Medulla oblongata (tissue), 1 donor: ENCODE results near the gene CIRBP.
A peak's percentile ranks its signal among the peaks of the same experiment; 100 is the strongest.

ENCODE experiments used
- DNase-seq: peaks from one replicate; pipeline ENCODE4 v3.0.0-alpha.2; 2015; ENCODE audit errors: extremely low spot score

CIRBP gene

DNA sequence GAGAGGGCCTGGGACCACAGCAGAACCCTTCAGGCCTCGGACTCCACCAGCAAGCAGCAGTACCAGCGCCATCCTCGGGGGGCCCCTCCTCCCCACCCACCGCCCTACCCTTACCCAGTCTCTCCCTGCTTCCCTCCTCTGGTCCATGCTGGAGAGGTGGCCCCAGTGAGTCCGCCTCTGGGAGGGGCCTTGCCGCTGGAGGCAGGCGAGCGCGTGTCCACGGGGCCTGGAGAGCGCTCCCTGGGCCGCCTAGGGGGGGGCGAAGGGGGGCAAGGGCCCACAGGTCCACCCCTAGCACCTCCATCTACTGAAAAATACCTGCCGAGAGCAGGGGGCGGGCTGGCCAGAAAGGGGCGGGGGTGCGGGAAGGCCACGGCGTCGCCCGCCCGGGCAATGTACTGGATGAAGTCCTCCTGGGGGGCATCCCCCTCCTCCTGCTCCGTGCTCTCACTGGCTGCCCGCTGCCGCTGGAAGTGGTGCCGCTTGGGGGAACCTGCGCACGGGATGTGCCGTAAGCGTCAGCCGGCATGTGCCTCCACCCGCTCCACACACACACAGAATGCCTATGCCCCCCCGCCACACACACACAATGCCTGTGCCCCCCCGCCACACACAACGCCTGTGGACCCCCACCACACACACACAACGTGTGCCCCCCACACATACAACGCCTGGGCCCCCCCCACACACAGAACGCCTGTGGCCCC is 38.2 kb upstream of the CIRBP start:
- no peak for DNase-seq

DNA sequence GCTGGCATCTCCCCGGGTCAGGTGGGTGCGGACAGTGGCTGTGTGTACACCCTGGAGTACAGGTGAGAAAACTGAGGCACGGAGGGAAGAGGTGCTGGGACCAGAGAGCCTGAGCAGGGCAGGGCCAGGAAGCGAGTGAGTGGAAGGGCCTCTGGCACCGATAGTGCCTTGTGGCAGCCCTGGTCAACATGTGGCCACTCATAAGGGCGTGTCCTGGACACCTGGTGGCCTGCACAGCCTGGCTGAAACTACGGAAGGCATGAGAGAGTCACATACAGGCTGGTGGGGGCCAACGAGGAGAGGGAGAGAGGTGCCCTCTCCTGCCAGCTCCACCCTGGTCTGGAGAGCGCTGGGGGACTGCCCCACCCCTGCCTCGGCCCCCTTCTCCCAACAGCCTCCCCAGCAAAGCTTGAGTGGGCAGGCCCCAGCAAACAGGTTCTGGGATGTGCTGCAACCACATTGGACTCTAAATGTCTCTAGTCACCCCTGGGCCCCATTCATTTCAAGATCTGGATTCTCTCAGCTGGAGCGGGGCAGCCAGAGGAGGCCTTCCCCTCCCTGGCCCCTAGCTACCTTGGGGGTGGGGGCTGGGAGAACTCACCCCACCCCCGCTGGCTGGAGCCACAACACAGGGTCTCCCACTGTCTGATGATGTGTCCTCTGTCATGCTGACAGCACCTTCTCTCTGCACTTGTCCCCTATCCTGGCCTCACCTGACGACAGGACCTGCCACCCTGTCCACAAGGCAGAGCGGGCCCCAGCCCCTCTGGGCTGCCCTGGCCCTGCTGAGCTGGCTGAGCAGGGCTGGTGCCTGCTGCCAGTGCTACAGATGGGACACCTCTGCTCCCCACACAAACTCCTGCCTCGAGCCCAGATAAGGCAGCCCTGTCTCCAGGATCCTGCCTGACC is 37.1 kb upstream of the CIRBP start:
- no peak for DNase-seq

DNA sequence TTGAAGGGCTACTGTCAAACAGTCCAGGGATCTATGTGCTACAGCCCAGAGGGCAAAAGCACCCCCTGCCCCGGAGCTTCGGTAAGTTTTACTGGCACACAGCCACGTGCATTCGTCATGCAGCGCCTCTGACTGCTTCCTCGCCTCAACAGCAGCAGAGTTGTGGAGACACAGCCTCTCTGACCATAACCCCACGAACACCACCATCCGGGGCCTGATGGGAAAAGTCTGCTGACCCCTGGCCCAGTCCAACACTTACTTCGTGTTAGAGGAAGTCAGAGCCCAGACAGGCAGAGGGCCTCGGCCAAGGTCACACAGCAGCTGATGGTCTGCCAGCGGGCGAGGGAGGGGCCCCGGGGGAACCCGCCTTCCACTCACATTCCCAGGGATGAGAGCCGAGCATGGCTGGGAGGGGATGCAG is 36.5 kb upstream of the CIRBP start:
- DNase-seq = no peak

DNA sequence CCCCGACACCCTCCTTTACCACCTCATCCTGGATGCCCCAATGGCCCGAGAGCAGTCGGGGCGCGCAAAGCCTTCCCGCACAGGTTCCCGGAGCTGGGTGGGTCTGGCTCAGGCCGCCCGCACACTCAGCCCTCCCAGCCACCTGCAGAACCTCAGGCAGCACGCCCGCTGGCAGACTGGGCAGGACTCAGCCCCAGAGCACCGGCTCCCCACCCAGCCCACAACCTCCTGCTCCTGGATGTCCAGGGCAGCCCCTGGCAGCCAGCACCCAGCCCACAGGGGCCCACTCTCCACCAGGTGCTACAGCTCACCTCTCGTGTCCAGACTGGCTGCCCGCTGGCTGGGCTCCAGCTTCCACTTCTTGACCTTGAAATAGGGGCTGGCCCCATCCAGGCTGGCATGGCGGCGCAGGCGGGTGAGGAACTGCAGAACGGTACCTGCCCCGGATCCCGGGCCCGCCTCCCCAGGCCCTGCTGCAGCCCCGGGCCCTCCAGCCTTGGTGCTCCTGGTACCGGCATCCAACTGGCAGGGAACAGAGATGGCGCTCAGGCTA is 35.9 kb upstream of the CIRBP start:
- DNase-seq = no peak

DNA sequence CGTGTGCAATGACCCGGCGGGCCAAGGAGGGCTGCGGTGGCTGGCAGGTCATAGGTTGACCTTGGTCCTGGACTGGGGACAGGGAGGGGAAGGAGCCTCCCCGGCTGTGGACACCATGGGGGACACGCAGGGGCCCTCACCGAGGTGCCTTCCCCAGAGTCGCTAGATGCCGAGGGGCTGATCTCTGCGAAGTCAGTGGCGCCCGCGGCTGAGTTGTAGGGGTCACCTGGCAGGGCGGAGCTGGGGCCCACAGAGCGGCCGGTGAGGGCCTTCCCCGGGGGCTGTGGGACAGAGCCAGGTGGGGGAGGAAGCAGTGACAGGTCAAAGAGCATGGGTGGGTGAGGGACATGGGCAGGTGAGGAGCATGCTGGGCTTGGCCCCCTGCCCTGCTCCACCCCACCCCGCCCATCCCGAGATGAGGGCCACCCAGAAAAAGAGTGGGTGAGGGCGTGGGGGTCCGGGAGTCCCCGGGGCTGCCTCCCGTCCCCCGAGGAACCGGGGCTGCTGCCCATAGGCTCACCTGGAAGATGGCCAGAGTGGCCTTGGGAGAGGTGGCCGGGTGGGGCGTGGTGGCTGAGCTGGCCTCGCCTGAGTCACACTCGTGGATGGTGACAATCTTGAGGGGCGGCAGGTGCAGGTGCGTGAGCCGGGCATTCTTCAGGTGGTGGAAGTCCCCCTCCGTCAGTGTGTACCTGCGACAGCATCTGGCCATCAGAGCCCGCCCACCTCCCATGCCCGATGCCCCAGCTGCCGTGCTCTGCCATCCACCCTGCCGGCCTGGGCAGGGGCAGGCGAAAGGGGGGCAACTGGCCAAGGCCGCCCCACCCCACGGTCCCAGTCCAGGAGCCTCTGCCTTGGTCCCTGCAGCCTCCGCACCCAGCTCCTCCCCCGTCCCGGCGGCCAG is 34.8 kb upstream of the CIRBP start:
- no peak for DNase-seq

DNA sequence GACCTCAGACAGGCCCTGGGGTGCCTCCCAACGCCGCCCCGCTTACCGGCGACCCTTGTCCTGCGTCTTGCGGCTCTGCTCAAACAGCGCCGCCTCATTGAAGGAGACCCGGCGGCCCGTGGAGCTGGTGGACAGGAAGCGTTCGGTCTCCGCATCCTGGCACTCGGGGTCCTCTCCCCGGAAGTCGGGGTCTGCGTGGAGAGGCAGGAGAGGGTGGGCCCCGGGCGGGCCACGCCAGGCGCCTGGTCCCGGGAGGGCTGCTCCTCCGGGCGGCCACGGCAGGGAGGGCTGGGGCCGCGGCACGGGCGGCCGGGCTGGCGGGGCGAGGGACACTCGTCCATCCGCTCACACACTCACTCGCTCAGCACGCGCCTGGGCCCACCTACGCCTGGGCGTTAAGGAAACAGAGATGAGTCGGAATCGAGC is 34.2 kb upstream of the CIRBP start:
- DNase-seq = no peak

DNA sequence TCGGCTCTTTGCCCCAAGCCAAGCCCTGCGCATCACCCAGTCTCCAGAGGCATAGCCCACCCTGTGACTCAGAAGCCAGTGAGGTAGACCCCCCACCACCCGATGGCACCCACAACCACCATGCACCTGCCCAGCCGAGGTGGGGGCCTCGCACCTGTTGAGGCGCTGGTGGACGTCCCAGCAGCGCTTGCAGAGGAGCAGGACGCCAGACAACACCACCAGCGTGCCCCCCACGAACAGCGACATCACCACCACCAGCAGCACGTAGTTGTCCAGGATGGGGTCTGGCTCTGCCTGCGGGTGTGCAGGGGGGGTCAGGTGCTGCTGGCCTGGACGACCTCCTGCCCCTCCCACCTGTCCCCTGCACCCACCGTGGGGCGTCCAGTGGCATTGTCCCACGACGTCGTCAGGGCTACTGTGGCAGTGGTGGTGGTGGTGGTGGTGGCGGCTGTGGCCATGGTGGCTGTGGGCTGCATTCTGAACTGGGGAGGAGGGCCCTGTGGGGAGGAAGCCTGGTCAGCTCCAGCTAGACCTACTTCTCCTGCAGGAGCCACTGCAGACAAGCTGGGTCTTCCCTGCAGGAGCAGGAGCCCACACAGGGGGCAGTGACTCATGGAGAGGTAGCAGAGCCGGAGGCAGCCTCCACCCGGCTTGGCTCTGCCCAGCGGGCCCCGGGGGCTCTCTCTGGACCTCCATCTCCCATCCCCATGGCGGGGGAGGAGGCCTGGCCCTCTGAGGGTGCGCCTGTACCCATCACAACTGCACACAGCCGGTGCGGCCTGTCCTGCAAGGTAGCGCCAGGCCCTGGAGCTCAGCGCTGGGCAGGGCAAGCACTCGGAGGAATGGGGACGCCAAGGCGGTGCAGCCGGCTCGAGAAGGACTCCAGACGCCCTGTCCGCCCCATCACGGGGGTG is 33.2 kb upstream of the CIRBP start:
- DNase-seq = no peak

DNA sequence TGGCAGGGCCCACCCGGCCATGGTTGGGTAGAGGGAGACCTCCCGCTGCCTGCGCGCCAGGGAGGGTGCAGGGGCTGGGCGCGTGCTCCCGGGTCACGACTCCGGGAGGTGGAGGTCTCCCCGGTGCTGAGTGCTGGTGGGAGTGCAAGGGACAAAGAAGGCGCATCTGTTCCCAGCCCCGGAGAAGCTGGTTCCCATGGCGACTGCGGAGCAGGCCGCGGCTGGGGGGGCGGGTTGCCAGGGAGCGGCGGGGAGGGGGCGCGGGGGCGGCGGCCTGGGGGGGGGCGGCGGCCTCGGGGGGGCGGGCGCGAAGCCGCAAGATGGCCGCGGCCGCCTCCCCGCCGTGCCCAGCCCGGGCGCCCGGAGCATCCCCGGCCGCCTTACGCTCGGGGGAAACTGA is 32.6 kb upstream of the CIRBP start:
- DNase-seq = no peak

DNA sequence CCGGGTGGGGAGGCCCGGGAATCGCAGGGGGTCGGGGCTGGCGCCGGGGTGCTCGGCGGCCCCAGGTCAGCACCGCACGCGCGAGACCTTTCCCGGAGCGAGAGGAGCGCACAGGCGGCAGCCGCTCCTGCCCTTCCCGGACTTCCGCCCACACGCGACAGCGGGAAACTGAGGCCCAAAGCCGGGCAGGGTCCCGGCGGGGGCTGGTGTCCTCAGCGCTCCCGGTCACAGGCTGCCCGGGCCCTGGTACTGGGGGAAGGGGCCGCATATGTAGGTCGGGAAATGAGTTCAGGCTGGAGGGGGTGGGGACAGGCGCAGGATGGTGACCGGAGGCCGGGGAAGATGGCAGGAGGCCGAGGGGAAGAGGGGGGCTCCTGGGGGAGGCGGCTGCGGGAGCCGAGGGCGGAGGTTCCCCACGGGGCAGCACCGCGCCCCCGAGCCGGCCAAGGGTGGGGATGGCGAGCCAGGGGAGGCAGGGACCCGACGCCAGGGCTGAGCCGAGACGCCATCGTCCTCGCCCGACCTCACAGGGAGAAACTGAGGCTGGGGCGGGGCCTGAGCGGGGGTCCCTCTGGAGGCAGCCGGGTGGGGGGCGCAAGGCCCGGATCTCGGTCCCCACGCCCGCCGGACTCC is 32.0 kb upstream of the CIRBP start:
- no peak for DNase-seq

DNA sequence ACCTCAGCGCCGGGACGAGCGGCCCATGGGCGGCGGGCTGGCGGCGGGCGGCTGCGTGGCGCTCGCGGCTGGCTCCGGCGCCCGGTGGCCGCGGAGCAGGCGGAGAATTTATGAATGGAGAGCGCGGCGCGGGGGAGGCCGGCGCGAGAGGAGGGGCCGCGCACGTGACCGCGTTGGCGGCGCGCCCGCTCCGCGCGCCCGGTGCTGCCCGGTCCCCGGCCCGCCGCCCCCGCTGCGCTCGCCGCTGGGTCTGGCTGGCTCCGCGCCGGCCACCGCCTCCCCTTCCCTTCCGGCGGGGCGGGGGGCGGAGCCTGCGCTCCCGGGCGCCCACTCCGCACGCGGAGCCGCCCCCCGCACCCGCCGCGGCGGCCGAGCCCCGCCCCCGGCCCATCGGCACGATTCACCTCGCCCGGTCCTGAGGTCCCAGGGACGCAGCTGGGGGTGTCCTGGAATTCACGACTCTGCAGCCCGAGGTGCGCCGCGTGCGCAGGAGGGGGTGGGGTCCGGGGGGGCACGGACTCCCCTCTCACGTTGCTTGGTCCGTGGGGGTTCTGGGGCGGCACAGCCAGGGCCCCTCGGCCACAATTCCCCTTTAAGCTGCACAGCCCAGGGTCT is 31.3 kb upstream of the CIRBP start, which contains the start of gene CBARP:
CBARP (minus strand) TSS at position 252 of the 615 bp plus-strand sequence. CDS start 1,905 bp downstream, outside the sequence.
- DNase-seq = no peak

DNA sequence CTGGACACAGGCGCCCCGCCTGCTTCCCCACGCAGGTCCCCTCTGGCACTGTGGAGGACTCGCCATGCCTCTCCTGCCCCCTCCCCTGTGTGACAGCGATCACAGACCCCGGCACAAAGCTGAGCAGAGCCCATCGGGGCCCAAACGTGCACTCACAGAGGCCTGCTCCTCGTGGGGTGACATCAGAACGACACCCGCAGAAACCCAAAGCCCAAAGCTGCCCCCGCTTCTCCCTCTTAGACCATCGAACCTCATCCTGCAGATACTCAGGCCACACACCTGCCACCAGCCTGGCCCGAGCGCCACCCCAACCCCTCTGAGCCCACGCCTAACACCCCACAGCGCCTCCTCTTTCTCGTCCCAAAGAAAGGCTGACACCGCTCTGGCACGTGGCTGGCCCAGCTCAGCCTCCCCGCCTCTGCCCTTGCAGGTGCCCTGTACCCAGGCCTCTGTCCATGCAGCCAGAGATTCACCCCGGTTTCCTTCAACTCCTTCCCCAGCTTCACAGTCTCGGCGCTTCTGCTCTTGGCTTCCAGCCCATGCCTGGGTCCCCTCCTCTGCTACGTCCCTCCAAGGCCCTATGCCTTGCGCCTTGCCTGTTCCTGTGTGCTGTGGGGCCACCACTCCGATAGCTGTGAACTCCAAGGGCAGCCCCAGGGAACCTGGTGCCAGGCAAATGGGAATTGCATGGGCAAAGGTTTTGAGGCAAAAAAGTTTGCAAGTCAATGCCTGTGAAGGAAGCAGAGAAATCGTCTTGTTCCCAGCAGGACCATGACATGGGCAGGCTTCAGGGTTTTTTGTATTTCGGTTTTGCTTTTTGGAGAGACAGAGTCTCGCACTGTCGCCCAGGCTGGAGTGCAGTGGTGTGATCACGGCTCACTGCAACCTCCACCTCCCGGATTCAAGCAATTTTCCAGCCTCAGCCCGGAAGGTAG is 30.5 kb upstream of the CIRBP start:
- no peak for DNase-seq

DNA sequence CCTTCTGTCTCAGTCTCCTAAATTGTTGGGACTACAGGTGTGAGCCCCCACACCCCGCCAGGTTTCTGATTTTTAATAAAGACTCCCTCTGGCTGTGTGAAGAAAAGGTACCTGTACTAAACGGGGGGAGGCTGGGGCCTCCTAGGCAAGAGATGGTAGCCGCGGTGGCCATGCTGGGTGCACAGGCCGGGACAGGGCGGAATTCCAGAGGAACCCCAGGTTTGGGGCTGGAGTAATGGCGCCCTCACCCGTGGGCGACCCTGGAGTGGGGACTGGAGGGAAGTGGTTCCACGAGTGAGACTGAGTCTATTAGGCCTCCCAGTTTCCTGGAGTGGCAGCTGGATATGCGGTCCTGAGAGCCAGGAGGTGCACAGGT is 29.7 kb upstream of the CIRBP start:
- DNase-seq = no peak

DNA sequence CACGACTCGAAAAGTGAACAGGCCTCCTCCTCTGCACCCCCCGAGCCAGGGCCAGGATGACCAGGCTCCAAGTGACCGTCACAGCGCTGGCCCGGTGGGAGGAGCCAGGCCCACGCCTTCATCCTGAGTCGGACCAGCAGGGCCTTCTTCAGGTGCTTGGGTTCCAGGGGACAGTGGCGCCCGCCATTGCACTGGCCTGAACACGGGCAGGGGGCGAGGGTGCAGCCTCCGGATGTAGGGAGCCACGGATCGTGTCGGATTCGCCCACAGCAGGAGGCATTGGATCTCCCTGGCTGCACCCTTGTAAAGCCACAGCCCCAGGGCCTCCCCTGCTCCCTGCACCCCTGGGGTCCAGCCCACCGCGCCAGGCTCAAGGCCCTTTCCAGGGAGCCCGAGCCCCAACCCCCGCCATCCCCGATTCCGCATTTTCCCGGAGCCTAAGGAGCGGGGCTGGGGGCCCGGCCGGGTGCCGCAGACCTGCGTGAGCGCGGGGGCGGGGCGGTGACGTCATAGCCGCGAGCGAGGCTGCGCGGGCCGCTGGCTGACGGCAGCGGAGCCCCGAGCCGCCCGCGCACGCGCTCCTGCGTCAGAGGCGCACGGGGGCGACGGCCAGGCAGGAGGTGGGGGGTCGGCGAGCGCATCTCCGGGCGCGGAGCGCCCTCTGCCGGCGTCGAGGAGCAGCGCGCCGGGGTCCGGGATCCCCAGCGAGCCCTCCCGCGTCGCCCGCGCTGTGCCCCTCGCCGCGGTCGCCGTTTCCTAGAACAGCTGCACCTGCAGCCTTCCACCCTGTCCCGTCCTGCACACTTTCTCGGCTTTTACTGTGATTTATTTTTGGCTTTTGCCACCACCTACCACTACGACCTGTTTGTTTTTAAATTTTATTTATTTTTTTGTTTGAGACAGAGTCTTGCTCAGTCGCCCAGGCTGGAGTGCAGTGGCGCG is 29.1 kb upstream of the CIRBP start:
- peak; percentile 92 for DNase-seq

DNA sequence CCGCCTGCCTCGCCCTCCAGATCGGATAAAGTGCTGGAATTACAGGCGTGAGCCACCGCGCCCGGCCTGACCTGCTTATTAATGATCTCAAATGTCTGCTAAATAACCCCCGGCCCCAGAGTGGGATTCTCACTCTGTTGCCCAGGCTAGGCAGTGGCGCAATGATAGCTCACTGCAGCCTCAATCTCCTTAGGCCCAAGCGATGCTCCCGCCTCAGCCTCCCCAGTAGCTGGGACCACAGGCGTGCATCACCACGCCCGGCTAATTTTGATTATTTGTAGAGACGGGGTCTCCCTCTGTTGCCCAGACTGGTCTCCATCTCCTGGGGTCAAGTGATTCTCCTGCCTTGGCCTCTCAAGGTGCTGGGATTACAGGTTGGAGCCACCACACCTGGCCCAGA is 28.2 kb upstream of the CIRBP start:
- DNase-seq = no peak

DNA sequence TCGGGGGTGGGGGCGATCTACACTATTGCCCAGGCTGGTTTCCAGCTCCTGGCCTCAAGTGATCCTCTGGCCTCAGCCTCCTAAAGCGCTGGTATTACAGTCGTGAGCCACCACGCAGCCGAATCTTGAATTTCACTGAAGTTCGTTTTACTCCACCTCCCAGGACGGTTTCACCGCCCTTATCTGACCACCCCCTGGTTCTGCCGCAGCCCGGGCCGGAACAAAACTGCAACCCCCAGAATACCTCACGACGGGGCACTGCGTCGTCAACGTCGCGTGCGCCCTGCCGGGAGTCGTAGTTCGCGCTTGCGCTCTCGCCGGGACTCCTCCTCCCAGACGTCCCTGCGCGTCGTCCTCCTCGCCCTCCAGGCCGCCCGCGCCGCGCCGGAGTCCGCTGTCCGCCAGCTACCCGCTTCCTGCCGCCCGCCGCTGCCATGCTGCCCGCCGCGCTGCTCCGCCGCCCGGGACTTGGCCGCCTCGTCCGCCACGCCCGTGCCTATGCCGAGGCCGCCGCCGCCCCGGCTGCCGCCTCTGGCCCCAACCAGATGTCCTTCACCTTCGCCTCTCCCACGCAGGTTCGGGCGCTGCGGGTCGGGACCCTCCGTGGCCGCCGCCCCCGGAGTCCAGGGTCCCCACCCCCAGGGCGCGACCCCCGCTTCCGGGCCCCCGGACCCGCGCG is 27.6 kb upstream of the CIRBP start, which contains the start of gene ATP5F1D:
ATP5F1D (plus strand) TSS at position 335 of the 679 bp plus-strand sequence; CDS start at position 435, 100 bp downstream.
- peak; percentile 95 for DNase-seq
